HepG2 (cell line): ENCODE data around the gene P2RY2. TPM values are rescaled to one million over a fixed set of nuclear protein-coding genes. Genes with fewer than 3 reads are reported as not detected.

Source experiments
- AHDC1 ChIP-seq: sonication (generic); formaldehyde crosslinking; IDR thresholded peaks from 2 replicates; pipeline ENCODE4 v1.5.1; 2020; ENCODE audit warnings: mild to moderate bottlenecking, missing genetic modification reagents, borderline replicate concordance
- AHR ChIP-seq: IDR thresholded peaks from 2 replicates; pipeline ENCODE4 v1.6.1; 2018; ENCODE audit warnings: missing genetic modification reagents, missing compliant biosample characterization
- DNMT3B ChIP-seq: conservative IDR thresholded peaks from 2 replicates; pipeline ENCODE4 v1.6.1; 2016; ENCODE audit warnings: missing biosample characterization, control low read depth
- HNRNPH1 ChIP-seq: fragments of 200-400 bp; formaldehyde crosslinking; optimal IDR thresholded peaks from 2 replicates; pipeline ENCODE3; 2017; ENCODE audit warnings: mild to moderate bottlenecking, low read depth, low read length
- HNRNPL ChIP-seq: fragments of 200-400 bp; formaldehyde crosslinking; IDR thresholded peaks from 2 replicates; pipeline ENCODE4 v1.6.1; 2017; ENCODE audit warnings: mild to moderate bottlenecking, low read depth, low read length
- NONO ChIP-seq, 2 experiments: fragments of 450-650 bp in 1 of 2; sonication (generic) in 1 of 2; formaldehyde crosslinking in 1 of 2; IDR thresholded peaks in 1 of 2; conservative IDR thresholded peaks in 1 of 2; 2 replicates each; pipeline versions ENCODE4 v1.6.1 to v1.8.0; 2017 to 2022; ENCODE audit warnings: mild to moderate bottlenecking in 1 of 2, missing genetic modification reagents in 1 of 2, moderate library complexity in 1 of 2
- RAD51 ChIP-seq: fragments of 450-650 bp; IDR thresholded peaks from 2 replicates; pipeline ENCODE4 v1.6.1; 2016; ENCODE audit warnings: borderline replicate concordance
- RXRB ChIP-seq: IDR thresholded peaks from 2 replicates; pipeline ENCODE4 v1.6.1; 2016; ENCODE audit warnings: borderline replicate concordance, missing genetic modification reagents, missing compliant biosample characterization
- SNAPC2 ChIP-seq: sonication (generic); formaldehyde crosslinking; IDR thresholded peaks from 2 replicates; pipeline ENCODE4 v1.8.1; 2022; ENCODE audit warnings: mild to moderate bottlenecking, missing genetic modification reagents
- SP4 ChIP-seq: sonication (generic); formaldehyde crosslinking; IDR thresholded peaks from 2 replicates; pipeline ENCODE4 v1.8.1; 2023; ENCODE audit warnings: mild to moderate bottlenecking, missing genetic modification reagents
- THYN1 ChIP-seq: sonication (generic); formaldehyde crosslinking; IDR thresholded peaks from 2 replicates; pipeline ENCODE4 v1.8.1; 2023; ENCODE audit warnings: low read depth, mild to moderate bottlenecking, moderate library complexity, missing genetic modification reagents, borderline replicate concordance
- ZBTB3 ChIP-seq: sonication (generic); formaldehyde crosslinking; IDR thresholded peaks from 2 replicates; pipeline ENCODE4 v1.4.0; 2020; ENCODE audit warnings: low read depth, mild to moderate bottlenecking, moderate library complexity, missing genetic modification reagents, borderline replicate concordance
- ZNF263 ChIP-seq: sonication (generic); formaldehyde crosslinking; IDR thresholded peaks from 2 replicates; pipeline ENCODE4 v1.4.0; 2020; ENCODE audit warnings: missing genetic modification reagents
- ZNF329 ChIP-seq: sonication (generic); formaldehyde crosslinking; IDR thresholded peaks from 2 replicates; pipeline ENCODE4 v1.9.0; 2021; ENCODE audit warnings: low read depth, mild to moderate bottlenecking, missing genetic modification reagents
- ZNF513 ChIP-seq: sonication (generic); formaldehyde crosslinking; conservative IDR thresholded peaks from 2 replicates; pipeline ENCODE4 v1.5.0; 2020; ENCODE audit warnings: missing genetic modification reagents
- ZNF670 ChIP-seq: sonication (generic); formaldehyde crosslinking; IDR thresholded peaks from 2 replicates; pipeline ENCODE4 v1.8.0; 2022; ENCODE audit warnings: mild to moderate bottlenecking, missing genetic modification reagents, borderline replicate concordance
- ZNF687 ChIP-seq: sonication (generic); formaldehyde crosslinking; IDR thresholded peaks from 2 replicates; pipeline ENCODE4 v1.5.1; 2020; ENCODE audit warnings: mild to moderate bottlenecking, missing genetic modification reagents, moderate library complexity
- ZSCAN9 ChIP-seq: IDR thresholded peaks from 2 replicates; pipeline ENCODE4 v1.6.1; 2016; ENCODE audit warnings: borderline replicate concordance
- polyA plus RNA-seq, 8 experiments: library from polyadenylated mRNA; depleted of rRNA in 3 of 8; stranded (reverse) in 7 of 8; unstranded in 1 of 8; fragments of >200 nt; fragmentation: Illumina TruSeq in 4 of 8; extraction: Trizol in 4 of 8; gene quantifications; 2 replicates each; pipeline versions ENCODE4 v1.2.1 to v1.2.3, GENCODE V29; 2011 to 2016; ENCODE audit warnings: low read depth in 4 of 8, missing spikeins in 1 of 8, mixed read lengths in 1 of 8; ENCODE audit not compliant: insufficient read depth in 1 of 8
- total RNA-seq, 5 experiments: library from RNA; depleted of rRNA; stranded (reverse); fragments of >200 nt; fragmentation: Illumina TruSeq; extraction: Trizol; gene quantifications; 2 replicates each; pipeline ENCODE4 v1.2.3, GENCODE V29; 2016; ENCODE audit warnings: low read depth in 1 of 5

Gene P2RY2
- total and polyA plus RNA-seq, 2 of the 13 experiments (the other 11 are each of a cell fraction or from before 2014, with no cell fraction given), result 0.95 to 3.1 TPM

GRCh38 chr11:73177778-73178539 is 40.1 kb upstream of the P2RY2 start (continued):
- TF ChIP-seq SNAPC2 (CRISPR knock-in tag) (no peak), AHDC1 (no peak), AHR (CRISPR knock-in tag) (0 out of 2 replicates have a peak, but pooled peaks have one; percentile 25), SP4 (CRISPR knock-in tag) (peak; percentile 73; the same call in 1 of the 2 replicates), RXRB (CRISPR knock-in tag) (no peak; the same call in 1 of the 2 replicates), NONO (IDR thresholded peaks at IDR 0.05) (no peak), NONO (CRISPR knock-in tag; conservative IDR thresholded peaks at IDR 0.05) (0 out of 2 replicates have a peak, but pooled peaks have one; percentile 33), ZNF687 (CRISPR knock-in tag) (peak; percentile 75), HNRNPL (0 out of 2 replicates have a peak, but pooled peaks have one; percentile 4), ZNF263 (CRISPR knock-in tag) (no peak), THYN1 (CRISPR knock-in tag) (no peak), HNRNPH1 (no peak), ZSCAN9 (peak; percentile 36; the same call in 1 of the 2 replicates), ZBTB3 (CRISPR knock-in tag) (no peak), DNMT3B (CRISPR knock-in tag) (no peak), ZNF513 (CRISPR knock-in tag) (no peak), ZNF329 (CRISPR knock-in tag) (no peak), RAD51 (no peak), ZNF670 (no peak)
